ENCODE measurements around the gene SLC2A1. TPM values are rescaled to one million over a fixed set of nuclear protein-coding genes. Genes with fewer than 3 reads are reported as not detected.

Gene SLC2A1
- total RNA-seq, 1 donor from 2014 or later = 265 TPM

DNA sequence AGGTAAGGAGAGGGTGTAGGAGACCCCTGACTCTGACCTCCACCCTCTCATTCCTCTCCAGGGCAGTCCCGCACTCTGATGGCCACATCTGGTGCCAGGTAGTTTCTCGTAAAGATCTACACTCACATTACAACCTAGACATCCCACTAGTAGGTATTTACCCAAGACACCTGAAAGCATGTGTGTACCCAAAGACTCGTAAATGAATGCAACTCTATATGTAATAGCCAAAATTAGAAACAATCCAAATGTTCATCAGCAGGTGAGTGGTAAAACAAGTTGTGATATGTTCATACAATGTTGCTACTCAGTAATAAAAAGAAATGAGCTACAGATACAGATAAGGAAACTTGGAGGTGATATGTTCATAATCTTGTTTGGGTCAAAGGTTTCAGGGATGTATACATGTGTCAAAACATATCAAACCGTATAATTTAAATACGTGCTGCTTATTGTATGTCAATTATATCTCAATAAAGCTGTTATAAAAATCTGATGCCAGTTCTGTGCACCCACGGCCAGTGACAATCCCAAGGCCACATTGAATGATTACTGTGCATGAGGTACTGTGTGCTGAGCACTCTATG, 37.8 kb upstream of the SLC2A1 start:
- Mint-ChIP-seq H3K36me3 (ENCODE audit: low read depth) (no peaks in the 10 kb centered on the region), H3K27me3 (ENCODE audit: low read depth) (no peaks in the 10 kb centered on the region), H3K4me1 (peaks cover 5% of the 10 kb centered on the region), H3K27ac (ENCODE audit: unreplicated experiment) (peak overlapping the region; percentile 28), H3K4me3 (no peak overlapping the region), H3K9me3 (no peaks in the 10 kb centered on the region)
- TF ChIP-seq, protein P1, sequence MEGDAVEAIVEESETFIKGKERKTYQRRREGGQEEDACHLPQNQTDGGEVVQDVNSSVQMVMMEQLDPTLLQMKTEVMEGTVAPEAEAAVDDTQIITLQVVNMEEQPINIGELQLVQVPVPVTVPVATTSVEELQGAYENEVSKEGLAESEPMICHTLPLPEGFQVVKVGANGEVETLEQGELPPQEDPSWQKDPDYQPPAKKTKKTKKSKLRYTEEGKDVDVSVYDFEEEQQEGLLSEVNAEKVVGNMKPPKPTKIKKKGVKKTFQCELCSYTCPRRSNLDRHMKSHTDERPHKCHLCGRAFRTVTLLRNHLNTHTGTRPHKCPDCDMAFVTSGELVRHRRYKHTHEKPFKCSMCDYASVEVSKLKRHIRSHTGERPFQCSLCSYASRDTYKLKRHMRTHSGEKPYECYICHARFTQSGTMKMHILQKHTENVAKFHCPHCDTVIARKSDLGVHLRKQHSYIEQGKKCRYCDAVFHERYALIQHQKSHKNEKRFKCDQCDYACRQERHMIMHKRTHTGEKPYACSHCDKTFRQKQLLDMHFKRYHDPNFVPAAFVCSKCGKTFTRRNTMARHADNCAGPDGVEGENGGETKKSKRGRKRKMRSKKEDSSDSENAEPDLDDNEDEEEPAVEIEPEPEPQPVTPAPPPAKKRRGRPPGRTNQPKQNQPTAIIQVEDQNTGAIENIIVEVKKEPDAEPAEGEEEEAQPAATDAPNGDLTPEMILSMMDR (conservative IDR thresholded peaks at IDR 0.05) = no peak
- DNase-seq (ENCODE audit: low read depth, low spot score) = no peak

DNA sequence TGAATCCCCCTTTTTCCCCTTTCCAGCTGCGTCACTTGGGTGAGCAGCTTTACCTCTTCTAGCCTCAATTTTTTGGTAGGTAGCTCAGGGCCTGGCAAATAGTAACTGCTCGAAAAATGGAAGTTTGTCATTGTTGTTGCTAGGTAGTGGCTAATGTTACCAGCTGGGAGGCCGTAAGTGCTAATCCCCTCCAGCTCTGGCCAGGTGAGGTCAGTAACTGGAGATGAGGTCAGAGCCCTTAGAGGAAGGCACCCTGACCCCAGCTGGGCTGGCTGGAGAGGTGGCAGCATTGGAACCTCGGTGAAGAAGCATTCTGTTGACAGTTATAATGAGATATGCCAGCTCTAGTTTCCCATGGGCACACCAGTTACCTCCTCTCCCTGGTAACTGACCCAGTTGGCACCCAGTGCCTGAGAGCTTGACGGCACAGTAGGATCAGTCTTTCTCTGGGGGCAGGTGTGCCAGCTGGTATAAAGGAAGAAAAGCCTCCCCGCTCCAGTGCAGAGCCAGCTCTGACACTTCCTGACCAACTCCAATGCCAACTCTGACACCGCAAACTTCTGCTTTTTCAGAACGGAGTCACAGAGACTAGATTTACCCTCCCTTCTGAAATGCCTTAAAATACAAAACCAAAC, 35.0 kb upstream of the SLC2A1 start:
- TF ChIP-seq, protein P1 (conservative IDR thresholded peaks at IDR 0.05) = no peak
- Mint-ChIP-seq H3K36me3 (ENCODE audit: low read depth) (no peaks in the 10 kb centered on the region), H3K27ac (ENCODE audit: unreplicated experiment) (no peak overlapping the region), H3K27me3 (ENCODE audit: low read depth) (no peaks in the 10 kb centered on the region), H3K9me3 (no peaks in the 10 kb centered on the region), H3K4me3 (no peak overlapping the region), H3K4me1 (peaks cover 9% of the 10 kb centered on the region)
- no peak for DNase-seq (ENCODE audit: low read depth, low spot score)

DNA sequence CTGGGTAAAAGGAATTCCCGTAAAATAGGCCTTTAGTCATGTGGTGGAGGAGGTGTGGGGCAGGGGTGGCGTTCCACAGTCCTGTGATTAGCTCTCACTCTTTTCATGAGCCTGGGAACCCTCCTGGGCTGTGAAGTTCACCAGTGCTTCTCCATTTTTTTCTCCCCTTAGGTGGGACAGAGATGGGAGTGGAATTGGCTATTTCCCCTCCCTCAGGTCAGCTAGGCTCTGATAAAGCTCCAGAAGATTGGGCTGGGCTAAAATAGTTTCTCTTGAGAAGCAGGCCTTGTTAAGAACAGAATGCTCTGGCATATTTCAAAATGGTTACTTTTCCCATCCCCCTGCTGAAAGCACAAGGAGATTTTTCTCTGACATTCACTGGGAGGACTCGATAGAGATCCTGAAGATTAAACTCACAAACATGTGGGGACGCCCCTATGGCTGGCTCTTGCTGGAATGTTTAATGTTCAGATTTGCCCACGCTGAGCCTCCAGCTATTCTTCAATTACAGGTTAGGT, 33.4 kb upstream of the SLC2A1 start:
- Mint-ChIP-seq H3K36me3 (ENCODE audit: low read depth) (no peaks in the 10 kb centered on the region), H3K4me1 (peaks cover 9% of the 10 kb centered on the region), H3K4me3 (no peak overlapping the region), H3K27ac (ENCODE audit: unreplicated experiment) (no peak overlapping the region), H3K27me3 (ENCODE audit: low read depth) (no peaks in the 10 kb centered on the region), H3K9me3 (no peaks in the 10 kb centered on the region)
- TF ChIP-seq, protein P1 (conservative IDR thresholded peaks at IDR 0.05) = no peak
- DNase-seq (ENCODE audit: low read depth, low spot score) = no peak

DNA sequence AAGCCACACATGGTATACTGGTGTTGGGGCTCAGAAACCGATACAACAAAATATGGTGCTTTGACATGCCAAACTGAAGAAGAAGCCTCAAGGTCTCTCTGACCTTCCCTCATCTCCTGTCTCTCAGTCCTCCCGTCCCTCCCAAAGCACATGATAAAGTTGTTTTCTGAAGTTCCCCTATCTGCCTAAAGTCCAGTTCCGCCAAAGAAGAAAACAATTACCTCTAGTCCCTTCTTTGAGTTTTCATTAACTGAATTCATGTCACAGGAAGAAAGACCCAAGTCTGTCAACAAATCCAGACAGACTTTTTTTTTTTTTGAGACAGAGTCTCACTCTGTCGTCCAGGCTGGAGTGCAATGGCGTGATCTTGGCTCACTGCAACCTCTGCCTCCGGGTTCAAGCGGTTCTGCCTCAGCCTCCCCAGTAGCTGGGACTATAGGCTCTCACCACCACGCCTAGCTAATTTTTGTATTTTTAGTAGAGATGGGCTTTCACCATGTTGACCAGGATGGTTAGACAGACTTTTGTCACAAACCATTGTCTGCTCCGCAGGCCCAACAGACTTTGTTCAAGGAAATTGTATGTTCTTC, 32.2 kb upstream of the SLC2A1 start:
- H3K27ac Mint-ChIP-seq (ENCODE audit: unreplicated experiment) = no peak overlapping the region
- TF ChIP-seq, protein P1 (conservative IDR thresholded peaks at IDR 0.05) = no peak
- no peak overlapping the region for H3K4me3 Mint-ChIP-seq
- H3K36me3 Mint-ChIP-seq (ENCODE audit: low read depth) = no peaks in the 10 kb centered on the region
- no peaks in the 10 kb centered on the region for H3K9me3 Mint-ChIP-seq
- DNase-seq (ENCODE audit: low read depth, low spot score) = no peak
- H3K4me1 Mint-ChIP-seq = peaks cover 9% of the 10 kb centered on the region
- H3K27me3 Mint-ChIP-seq (ENCODE audit: low read depth) = no peaks in the 10 kb centered on the region

DNA sequence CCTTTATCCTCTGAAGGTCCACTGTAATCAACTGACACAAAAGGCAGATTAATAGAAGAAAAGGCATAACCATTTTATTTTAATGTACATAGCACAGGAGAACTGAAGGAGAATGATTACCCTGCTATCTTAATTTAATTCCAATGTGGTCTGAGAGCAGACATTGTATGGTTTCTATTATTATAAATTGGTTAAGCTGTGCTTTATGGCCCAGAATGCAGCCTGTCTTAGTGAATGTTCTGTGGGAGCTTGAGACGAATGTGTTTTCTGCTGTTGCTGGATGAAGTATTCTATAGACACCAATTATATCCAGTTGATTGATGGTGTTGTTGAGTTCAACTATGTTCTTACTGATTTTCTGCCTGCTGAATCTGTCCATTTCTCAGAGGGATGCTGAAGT, 25.0 kb upstream of the SLC2A1 start:
- TF ChIP-seq, protein P1 (conservative IDR thresholded peaks at IDR 0.05) = no peak
- Mint-ChIP-seq H3K4me3 (no peak overlapping the region), H3K36me3 (ENCODE audit: low read depth) (no peaks in the 10 kb centered on the region), H3K27me3 (ENCODE audit: low read depth) (no peaks in the 10 kb centered on the region), H3K27ac (ENCODE audit: unreplicated experiment) (no peak overlapping the region), H3K4me1 (peaks cover 18% of the 10 kb centered on the region), H3K9me3 (no peaks in the 10 kb centered on the region)
- DNase-seq (ENCODE audit: low read depth, low spot score) = no peak
